ENCODE data around the gene HSD17B12. TPM values are rescaled to one million over a fixed set of nuclear protein-coding genes. Genes with fewer than 3 reads are reported as not detected.
"Not testable (repeated sequence)": the region's sequence is repeated elsewhere in the genome, so short reads cannot be mapped to it uniquely, and the experiment has no call there.

The HSD17B12 gene
- total RNA-seq, 1 experiment from 2014 or later: 307 TPM

- no TSS peak for BruUV-seq (replicated peaks)
- intact Hi-C loops (cut with micrococcal nuclease; ENCODE audit: unreplicated experiment): loop anchor here (2.0 to 5.0 kb wide), 2 partner anchors 104 to 129 kb away; no protein-coding TSS in a partner anchor
- ChIA-PET POLR2A (ENCODE audit: low non-redundant PET) (interaction anchor here (0.6 to 0.8 kb wide), 2 partner anchors 56 to 79 kb away, joined by 3 read pairs; no protein-coding TSS in a partner anchor), CTCF (no interaction called here)
- peak overlapping the region; percentile 93 for H3K27ac ChIP-seq (ENCODE audit: low read depth, low read length, poor library complexity, severe bottlenecking)
- peaks cover 7% of the 10 kb centered on the region for H3K9me3 ChIP-seq (ENCODE audit: low read depth, low read length, poor library complexity, severe bottlenecking)
- peak; percentile 70 for DNase-seq (ENCODE audit: low spot score)
- H3K27me3 ChIP-seq (replicated peaks; ENCODE audit: insufficient read depth, low read depth, low read length, poor library complexity): no peaks in the 10 kb centered on the region
- H3K4me3 ChIP-seq (ENCODE audit: low read depth, low read length, poor library complexity, severe bottlenecking): peak overlapping the region; percentile 62
- H3K36me3 ChIP-seq (ENCODE audit: insufficient read depth, low read length, poor library complexity, severe bottlenecking): peaks cover 41% of the 10 kb centered on the region
- H3K4me1 ChIP-seq (ENCODE audit: insufficient read depth, low read length, poor library complexity, severe bottlenecking): peaks cover 43% of the 10 kb centered on the region
- no peak for TF ChIP-seq EZH2 (IDR thresholded peaks at IDR 0.05; ENCODE audit: borderline replicate concordance, low read depth, low read length, poor library complexity, severe bottlenecking)
- TF ChIP-seq CTCF (conservative IDR thresholded peaks at IDR 0.05; ENCODE audit: low read depth, low read length): no peak
Measured at GRCh38 chr11:43681401-43681942, 934 bp downstream of the HSD17B12 start.

GRCh38 chr11:43682081-43682480 is 1.5 kb downstream of the HSD17B12 start:
- H3K27me3 ChIP-seq (replicated peaks; ENCODE audit: insufficient read depth, low read depth, low read length, poor library complexity); BruUV-seq (replicated peaks); H3K9me3 ChIP-seq (ENCODE audit: low read depth, low read length, poor library complexity, severe bottlenecking); POLR2A ChIA-PET (ENCODE audit: low non-redundant PET); CTCF ChIA-PET; DNase-seq (ENCODE audit: low spot score): not testable (repeated sequence)
- Histone ChIP-seq H3K4me3 (ENCODE audit: low read depth, low read length, poor library complexity, severe bottlenecking) (peak overlapping the region; percentile 62), H3K36me3 (ENCODE audit: insufficient read depth, low read length, poor library complexity, severe bottlenecking) (peaks cover 44% of the 10 kb centered on the region), H3K27ac (ENCODE audit: low read depth, low read length, poor library complexity, severe bottlenecking) (peak overlapping the region; percentile 93), H3K4me1 (ENCODE audit: insufficient read depth, low read length, poor library complexity, severe bottlenecking) (peaks cover 46% of the 10 kb centered on the region)
- intact Hi-C loops (cut with micrococcal nuclease; ENCODE audit: unreplicated experiment): loop anchor here (5.0 kb wide), 1 partner anchor 105 kb away; no protein-coding TSS in a partner anchor

GRCh38 chr11:43685440-43685839 is 4.9 kb downstream of the HSD17B12 start:
- peak overlapping the region; percentile 2 for H3K27ac ChIP-seq (ENCODE audit: low read depth, low read length, poor library complexity, severe bottlenecking)
- H3K4me1 ChIP-seq (ENCODE audit: insufficient read depth, low read length, poor library complexity, severe bottlenecking): peaks cover 46% of the 10 kb centered on the region
- BruUV-seq (replicated peaks): no TSS peak
- ChIA-PET CTCF (interaction anchor here (0.5 to 0.6 kb wide), 2 partner anchors 106 to 127 kb away, joined by 3 to 6 read pairs; no protein-coding TSS in a partner anchor), POLR2A (ENCODE audit: low non-redundant PET) (no interaction called here)
- H3K9me3 ChIP-seq (ENCODE audit: low read depth, low read length, poor library complexity, severe bottlenecking): no peaks in the 10 kb centered on the region
- H3K36me3 ChIP-seq (ENCODE audit: insufficient read depth, low read length, poor library complexity, severe bottlenecking): peaks cover 44% of the 10 kb centered on the region
- peak; percentile 49 for DNase-seq (ENCODE audit: low spot score)
- intact Hi-C loops (cut with micrococcal nuclease; ENCODE audit: unreplicated experiment): no loop called here
- H3K4me3 ChIP-seq (ENCODE audit: low read depth, low read length, poor library complexity, severe bottlenecking): no peak overlapping the region
- TF ChIP-seq CTCF (conservative IDR thresholded peaks at IDR 0.05; ENCODE audit: low read depth, low read length): peak; percentile 7; the same call in 1 of the 2 replicates
- TF ChIP-seq EZH2 (IDR thresholded peaks at IDR 0.05; ENCODE audit: borderline replicate concordance, low read depth, low read length, poor library complexity, severe bottlenecking): no peak
- H3K27me3 ChIP-seq (replicated peaks; ENCODE audit: insufficient read depth, low read depth, low read length, poor library complexity): no peaks in the 10 kb centered on the region

- Histone ChIP-seq H3K4me3 (ENCODE audit: low read depth, low read length, poor library complexity, severe bottlenecking) (no peak overlapping the region), H3K27ac (ENCODE audit: low read depth, low read length, poor library complexity, severe bottlenecking) (no peak overlapping the region), H3K27me3 (replicated peaks; ENCODE audit: insufficient read depth, low read depth, low read length, poor library complexity) (no peaks in the 10 kb centered on the region), H3K4me1 (ENCODE audit: insufficient read depth, low read length, poor library complexity, severe bottlenecking) (peaks cover 46% of the 10 kb centered on the region), H3K9me3 (ENCODE audit: low read depth, low read length, poor library complexity, severe bottlenecking) (no peaks in the 10 kb centered on the region), H3K36me3 (ENCODE audit: insufficient read depth, low read length, poor library complexity, severe bottlenecking) (peaks cover 52% of the 10 kb centered on the region)
- TF ChIP-seq EZH2 (IDR thresholded peaks at IDR 0.05; ENCODE audit: borderline replicate concordance, low read depth, low read length, poor library complexity, severe bottlenecking) (no peak), CTCF (conservative IDR thresholded peaks at IDR 0.05; ENCODE audit: low read depth, low read length) (no peak)
- POLR2A ChIA-PET (ENCODE audit: low non-redundant PET): no interaction called here
- no TSS peak for BruUV-seq (replicated peaks)
- CTCF ChIA-PET: no interaction called here
- DNase-seq (ENCODE audit: low spot score): no peak
- intact Hi-C loops (cut with micrococcal nuclease; ENCODE audit: unreplicated experiment): no loop called here
Measured at GRCh38 chr11:43686207-43686606, 5.7 kb downstream of the HSD17B12 start.
